ENCODE results near the gene SLC25A48.
A peak's percentile ranks its signal among the peaks of the same experiment; 100 is the strongest.

Gene SLC25A48

GRCh38 chr5:135881819-135882218, 47.4 kb downstream of the SLC25A48 start:
- DNase-seq, result no peak

GRCh38 chr5:135883026-135883425, 48.6 kb downstream of the SLC25A48 start:
- DNase-seq, result no peak

GRCh38 chr5:135883441-135883840, 49.0 kb downstream of the SLC25A48 start:
- DNase-seq, result no peak

- DNase-seq, result no peak
Observed at GRCh38 chr5:135885031-135885430, 50.6 kb downstream of the SLC25A48 start.

GRCh38 chr5:135886136-135886535, 51.7 kb downstream of the SLC25A48 start:
- no peak for DNase-seq

GRCh38 chr5:135887447-135887864, 53.0 kb downstream of the SLC25A48 start:
- DNase-seq, result peak; percentile 44

- no peak for DNase-seq
Observed at GRCh38 chr5:135887881-135888614, 53.6 kb downstream of the SLC25A48 start.

- DNase-seq, result no peak
Observed at GRCh38 chr5:135890296-135890695, 55.8 kb downstream of the SLC25A48 start.

- DNase-seq, result no peak
Observed at GRCh38 chr5:135890867-135891266, 56.4 kb downstream of the SLC25A48 start.

- no peak for DNase-seq
Observed at GRCh38 chr5:135891268-135891667, 56.8 kb downstream of the SLC25A48 start.

- DNase-seq, result no peak
Observed at GRCh38 chr5:135891791-135892190, 57.3 kb downstream of the SLC25A48 start.

GRCh38 chr5:135894276-135894675, 59.8 kb downstream of the SLC25A48 start:
- DNase-seq, result no peak

- no peak for DNase-seq
Observed at GRCh38 chr5:135894789-135895188, 60.3 kb downstream of the SLC25A48 start.

- DNase-seq, result no peak
Observed at GRCh38 chr5:135895474-135896006, 61.1 kb downstream of the SLC25A48 start, which contains the start of gene IL9. Gene IL9 (minus strand): TSS chr5:135895841. CDS start chr5:135895816, 25 bp downstream.

- no peak for DNase-seq
Observed at GRCh38 chr5:135898651-135899050, 64.2 kb downstream of the SLC25A48 start.

- no peak for DNase-seq
Observed at GRCh38 chr5:135900276-135900675, 65.8 kb downstream of the SLC25A48 start.

GRCh38 chr5:135901633-135902032, 67.2 kb downstream of the SLC25A48 start:
- DNase-seq, result no peak

- no peak for DNase-seq
Observed at GRCh38 chr5:135905144-135905543, 70.7 kb downstream of the SLC25A48 start.

- DNase-seq, result no peak
Observed at GRCh38 chr5:135913713-135914626, 79.5 kb downstream of the SLC25A48 start.

GRCh38 chr5:135915466-135916001, 81.1 kb downstream of the SLC25A48 start:
- DNase-seq, result no peak

GRCh38 chr5:135916638-135917263, 82.3 kb downstream of the SLC25A48 start:
- no peak for DNase-seq

- no peak for DNase-seq
Observed at GRCh38 chr5:135920199-135920598, 85.7 kb downstream of the SLC25A48 start.

GRCh38 chr5:135921388-135921787, 86.9 kb downstream of the SLC25A48 start:
- no peak for DNase-seq

Measured in T-helper 9 cell (primary cell).